HG02610 (cell line): ENCODE data around the gene GAL3ST3.
A peak's percentile ranks its signal among the peaks of the same experiment; 100 is the strongest.
"Not testable (repeated sequence)": the region's sequence is repeated elsewhere in the genome, so short reads cannot be mapped to it uniquely, and the experiment has no call there.

Source experiments
- ATAC-seq: cut with Tn5 transposase; IDR thresholded peaks from one replicate; pipeline ENCODE4 v1.9.1; 2021; ENCODE audit warnings: mild to moderate bottlenecking, moderate library complexity; ENCODE audit not compliant: unreplicated experiment

Gene GAL3ST3

DNA sequence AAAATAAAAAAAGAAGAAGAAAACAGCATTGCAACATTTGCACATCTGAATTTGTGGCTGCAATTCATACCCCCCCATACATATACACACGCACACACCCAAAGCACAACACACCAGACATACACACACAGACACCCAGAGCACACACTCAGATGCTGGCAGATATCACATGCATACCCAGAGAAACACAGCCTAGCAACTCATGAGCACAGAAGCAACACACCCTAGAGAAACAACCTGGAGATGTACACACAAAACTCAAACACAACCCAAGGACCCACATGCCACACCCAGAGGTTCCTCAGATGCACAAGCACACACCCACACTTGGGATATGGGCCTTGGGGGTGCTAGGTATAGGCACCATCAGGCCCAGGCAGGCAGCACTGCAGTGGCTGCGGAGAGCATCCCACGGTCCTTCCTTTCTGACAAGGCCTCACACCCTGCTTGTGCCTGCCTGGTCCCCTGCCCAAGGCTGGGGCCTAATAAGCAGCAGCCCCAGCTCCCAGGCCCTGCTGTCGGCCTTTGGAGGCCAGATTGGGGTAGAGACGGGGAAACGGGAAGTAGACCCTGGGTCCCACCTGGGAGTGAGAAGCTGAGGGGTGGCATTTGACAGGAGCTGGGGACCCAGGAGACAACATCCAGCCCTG is 34.0 kb downstream of the GAL3ST3 start:
- no peak for ATAC-seq

DNA sequence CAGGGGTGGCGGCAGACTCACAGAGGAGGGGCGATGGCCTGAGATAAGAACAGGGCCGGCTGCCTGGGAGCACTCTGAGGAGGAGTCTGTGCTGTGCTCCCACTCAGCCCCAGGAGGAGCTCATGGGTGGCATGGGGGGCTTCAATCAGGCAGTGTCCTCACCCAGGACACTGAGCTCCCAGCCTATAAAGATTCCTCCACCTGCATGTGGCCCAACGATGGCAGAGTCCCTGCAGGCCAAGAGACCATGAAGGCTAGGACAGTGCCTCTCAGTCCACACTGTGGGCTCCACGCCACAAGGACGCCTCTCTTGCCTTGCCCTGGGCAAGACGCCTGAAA is 35.2 kb downstream of the GAL3ST3 start:
- ATAC-seq: no peak

DNA sequence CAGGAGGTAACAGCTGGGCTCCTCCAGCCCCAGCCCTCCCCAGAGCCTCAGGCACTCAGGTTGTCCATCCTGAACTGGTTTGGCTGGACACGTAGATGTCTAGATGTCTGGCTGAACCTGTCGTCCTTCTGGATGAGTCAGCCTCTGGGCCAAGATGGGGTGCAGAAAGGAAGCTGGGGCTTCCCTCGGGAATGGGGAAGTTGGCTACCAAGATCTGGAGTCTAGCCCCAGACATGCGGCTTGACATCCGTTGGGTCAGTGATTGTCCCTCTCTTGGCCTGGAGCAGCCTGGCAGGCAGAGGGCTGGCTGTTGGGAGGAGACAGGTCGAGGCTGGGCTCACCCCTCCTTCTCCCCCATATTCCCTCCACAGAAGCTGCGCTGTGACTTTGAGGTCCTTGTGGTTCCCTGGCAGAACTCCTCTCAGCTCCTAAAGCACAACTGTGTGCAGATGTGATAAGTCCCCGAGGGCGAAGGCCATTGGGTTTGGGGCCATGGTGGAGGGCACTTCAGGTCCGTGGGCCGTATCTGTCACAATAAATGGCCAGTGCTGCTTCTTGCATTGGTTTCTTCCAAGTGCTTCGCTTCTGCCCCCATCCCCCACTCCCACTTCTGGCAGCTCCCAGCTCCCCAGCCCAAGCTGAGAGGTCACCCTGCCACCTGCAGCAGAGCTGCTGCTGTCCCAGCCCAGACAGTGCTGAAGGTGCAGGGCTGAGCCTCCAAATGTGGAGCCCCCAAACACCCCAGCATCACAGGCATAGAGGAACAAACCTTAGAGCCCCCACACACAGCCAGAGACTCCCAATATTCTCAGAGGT is 35.8 kb downstream of the GAL3ST3 start:
- ATAC-seq: no peak

DNA sequence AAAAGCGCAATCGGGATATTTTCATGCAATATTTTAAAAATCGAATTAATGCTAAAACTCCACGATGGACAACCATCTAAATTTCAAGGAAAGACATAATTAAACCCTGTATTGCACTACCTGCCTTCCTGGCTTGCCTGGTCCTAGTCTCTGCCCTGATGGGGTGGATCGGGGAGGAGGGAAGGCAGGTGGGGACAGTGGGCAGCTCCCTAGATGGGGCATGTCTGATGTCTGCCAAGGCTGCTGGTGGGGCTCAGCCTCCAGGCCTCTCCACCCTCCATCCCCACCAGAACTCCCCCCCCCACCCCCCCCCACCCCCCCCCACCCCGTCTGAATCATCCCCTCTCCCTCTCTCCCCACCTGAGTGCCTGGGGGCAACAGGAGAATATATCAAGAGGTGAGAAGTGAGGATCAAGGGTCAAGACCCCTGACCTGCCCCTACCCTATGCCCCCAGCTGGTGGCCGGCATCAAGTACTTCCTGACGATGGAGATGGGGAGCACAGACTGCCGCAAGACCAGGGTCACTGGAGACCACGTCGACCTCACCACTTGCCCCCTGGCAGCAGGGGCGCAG is 36.5 kb downstream of the GAL3ST3 start:
- no peak for ATAC-seq

DNA sequence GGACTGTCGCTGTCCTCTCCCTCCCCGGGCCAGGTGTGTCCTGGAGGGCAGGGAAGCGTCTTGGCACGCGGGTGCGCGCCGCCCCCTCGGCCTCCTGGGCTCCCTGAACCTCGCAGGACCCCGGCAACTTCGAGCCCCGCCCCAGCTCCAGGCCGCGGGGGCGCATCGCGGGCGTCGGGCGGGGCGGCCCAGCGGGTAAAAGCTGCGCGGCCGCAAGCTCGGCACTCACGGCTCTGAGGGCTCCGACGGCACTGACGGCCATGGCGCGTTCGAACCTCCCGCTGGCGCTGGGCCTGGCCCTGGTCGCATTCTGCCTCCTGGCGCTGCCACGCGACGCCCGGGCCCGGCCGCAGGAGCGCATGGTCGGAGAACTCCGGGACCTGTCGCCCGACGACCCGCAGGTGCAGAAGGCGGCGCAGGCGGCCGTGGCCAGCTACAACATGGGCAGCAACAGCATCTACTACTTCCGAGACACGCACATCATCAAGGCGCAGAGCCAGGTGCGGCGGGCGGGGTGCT is 37.1 kb downstream of the GAL3ST3 start, which contains the start of gene CST6:
Gene CST6, plus strand, starts transcription at position 224 of the 519 bp plus-strand sequence. Its CDS starts 37 bp downstream, at position 261.
- no peak for ATAC-seq

DNA sequence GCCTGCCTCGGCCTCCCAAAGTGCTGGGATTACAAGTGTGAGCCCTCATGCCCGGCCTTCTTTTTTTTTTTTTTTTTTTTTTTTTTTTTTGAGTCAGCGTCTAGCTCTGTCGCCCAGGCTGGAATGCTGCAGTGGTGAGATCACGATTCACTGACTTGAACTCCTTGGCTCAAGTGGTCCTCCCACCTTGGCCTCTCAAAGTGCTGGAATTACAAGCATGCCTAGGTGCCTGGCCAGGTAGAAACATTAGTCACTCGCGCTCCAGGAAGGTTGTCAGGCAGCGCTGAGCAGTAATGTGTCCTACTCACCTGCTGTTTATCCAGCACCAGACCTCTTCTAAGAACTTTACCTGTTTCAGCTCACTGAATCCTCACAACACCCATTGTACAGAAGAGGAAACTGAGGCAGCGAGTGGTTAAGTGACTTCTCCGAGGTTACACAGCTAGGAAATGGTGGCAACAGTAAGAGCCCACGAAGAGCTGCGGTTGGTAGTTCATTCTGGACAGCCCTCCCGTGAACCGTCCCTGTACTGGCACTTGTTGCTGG is 37.6 kb downstream of the GAL3ST3 start:
- no peak for ATAC-seq

DNA sequence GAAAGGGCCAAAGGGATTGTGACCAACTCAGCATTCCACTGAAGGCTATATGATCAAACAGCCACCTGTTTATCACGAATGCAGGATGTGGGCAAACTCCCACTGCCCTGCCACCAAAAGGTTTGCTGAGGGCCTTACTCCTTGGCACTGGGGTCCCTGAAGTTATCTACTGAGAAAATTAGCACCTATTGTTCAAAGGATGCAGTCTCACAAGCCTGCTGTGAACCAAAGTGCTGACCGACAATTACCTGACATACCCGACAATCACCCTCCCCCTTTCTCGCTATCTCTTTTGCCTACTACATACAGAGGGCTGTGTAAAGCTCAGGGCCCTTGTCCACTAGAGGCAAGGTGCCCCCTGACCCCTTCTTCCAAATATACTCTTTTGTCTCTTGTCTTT is 38.9 kb downstream of the GAL3ST3 start:
- ATAC-seq: not testable (repeated sequence)

DNA sequence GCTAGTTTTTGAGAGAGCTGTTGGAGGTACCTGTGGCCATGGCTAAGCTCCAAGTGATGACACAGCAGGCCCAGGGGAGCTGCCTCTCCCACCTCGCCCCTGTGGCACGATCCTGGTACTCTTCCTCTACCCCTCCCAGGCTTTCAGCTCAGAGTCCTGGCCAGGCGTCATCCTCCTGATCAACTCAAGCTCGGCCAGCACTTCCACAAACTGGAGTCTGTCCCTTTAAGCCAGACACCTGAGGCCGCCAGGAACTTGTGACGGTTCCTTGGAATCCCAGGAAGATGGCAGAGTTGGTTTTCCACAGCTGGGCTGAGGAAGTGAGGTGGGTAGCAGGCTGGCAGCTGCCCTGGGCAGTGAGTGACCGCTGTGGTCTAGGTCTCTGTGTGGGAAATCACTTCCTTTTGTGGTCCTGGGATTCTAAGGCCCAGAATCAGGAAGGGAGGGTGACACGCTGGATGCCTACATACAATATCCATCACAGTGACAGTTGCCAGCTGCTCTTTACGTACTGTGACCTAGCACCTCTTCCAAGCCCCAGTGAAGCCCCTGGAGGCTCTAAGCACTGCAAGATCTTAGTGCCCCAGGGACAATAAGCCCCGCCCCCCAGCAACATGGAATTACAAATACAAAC is 40.4 kb downstream of the GAL3ST3 start:
- ATAC-seq: no peak

DNA sequence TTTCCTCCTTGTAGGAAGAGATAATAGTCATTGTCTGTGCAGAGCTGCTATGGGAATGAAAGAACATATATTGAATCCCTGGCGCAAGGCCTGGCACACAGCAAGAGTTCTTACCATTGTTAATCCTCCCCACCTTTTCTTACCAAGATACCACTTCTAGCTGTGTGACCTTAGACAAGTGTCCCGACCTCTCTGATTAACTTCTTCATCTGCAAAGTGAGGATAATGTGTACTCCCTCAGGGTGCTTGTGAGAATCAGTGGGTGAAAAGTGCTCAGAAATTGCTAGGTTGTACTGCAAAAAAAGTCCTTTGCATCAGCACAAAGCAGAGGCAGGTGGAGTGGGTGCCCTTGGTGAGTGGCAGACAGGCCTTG is 40.9 kb downstream of the GAL3ST3 start:
- no peak for ATAC-seq

DNA sequence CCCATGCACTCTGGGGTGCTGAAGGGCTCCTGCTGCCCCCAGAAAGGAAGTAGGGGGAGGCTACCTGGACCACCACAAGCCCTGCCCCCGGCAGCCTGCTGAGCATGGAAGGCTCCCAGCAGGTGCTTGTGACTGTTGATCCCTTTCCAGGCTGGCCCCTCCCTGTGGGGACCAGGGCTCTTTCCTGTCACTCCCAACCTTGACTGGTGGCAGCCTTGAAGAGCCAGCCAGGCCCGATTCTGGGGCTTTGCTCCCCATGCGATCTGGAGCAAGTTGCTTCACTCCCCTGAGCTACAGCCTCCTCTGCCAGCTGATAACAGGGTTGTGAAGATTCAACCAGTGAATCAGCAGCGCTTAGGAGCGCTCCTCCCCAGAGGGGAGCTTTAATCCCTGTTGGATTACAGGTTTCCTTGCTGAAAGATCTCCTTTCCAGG is 41.7 kb downstream of the GAL3ST3 start:
- ATAC-seq: no peak

DNA sequence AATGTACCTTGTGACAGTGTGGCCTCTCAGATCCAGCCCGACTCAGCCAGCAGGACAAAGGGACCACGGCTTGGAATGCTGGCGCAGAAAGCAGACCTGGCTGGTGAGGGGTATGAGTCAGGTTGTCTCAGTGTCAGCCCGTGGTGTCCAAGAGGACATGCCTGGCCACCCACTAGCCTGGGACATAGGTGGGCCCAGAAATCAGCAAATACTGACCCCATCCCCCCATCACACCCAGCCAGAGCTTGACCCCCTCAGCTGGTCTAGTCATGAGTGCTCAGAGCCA is 42.1 kb downstream of the GAL3ST3 start:
- ATAC-seq: no peak

DNA sequence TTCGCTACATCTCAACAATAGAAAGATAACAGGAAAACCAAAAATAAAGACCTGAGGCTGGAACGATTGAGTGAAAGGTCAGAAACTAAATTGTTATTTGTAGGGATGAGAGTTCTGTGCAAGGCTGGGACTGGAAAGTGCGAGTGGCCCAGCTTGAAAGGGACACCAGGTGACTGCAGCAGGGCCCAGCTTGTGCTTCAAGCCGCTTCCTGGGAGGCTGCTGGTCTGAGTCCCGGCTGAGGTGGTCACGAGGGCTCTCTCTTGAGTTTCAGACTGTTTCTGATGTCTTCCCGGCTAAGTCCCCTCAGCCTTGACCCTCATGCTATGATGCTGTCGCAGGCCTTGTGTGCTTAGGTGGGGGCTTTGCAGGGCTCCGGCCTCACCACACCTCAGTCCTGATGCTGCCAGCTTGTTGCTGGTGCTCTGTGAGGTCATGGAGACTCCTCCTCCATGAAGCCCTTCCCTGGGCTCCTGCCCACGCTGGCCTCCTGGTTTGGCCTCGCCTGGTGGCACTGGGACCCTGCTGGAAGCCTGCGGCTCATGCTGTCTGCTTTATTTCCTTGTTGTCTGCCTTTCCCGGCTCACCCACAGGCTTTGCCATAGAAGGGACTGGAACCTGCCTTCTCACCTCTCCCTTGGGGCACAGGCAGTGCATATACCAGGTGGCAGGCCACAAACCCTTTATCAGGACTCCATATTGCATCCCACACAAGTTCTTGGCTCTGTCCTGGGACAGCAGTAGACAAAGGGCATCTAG is 42.6 kb downstream of the GAL3ST3 start:
- no peak for ATAC-seq

DNA sequence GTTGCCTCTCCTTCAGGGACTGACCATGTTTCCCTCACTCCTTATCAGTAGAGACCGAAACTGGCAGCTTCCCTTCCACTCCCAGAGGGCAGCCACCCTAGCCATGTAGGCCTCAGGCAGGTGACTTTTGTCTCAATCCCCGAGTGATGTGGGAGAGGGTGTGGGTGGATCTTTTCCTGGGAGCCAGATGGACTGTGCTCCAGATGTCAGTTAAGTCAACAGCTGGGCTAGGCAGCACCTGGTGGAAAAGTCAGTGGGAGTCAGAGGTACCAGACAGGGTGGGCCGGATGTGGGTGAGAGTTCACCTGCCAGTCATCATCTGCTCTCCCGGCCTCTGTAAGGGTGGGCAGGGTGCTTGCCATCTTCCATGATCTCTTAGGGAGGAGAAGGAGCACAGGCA is 44.8 kb downstream of the GAL3ST3 start:
- ATAC-seq: no peak

DNA sequence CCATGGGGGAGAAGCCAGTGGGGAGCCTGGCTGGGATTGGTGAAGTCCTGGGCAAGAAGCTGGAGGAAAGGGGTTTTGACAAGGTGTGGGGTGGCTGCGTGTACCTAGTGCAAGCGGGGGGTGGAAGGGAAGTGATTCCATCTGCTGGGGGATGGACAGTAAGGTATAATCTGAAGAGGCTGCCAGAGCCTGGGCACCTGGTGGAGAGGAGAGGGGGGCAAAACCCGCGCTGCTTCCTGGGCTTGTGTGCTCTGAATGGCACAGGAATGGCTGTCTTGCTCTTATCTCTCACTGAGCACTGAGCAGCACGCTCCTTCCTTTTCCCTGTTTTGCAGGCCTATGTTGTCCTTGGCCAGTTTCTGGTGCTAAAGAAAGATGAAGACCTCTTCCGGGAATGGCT is 45.7 kb downstream of the GAL3ST3 start:
- no peak for ATAC-seq

DNA sequence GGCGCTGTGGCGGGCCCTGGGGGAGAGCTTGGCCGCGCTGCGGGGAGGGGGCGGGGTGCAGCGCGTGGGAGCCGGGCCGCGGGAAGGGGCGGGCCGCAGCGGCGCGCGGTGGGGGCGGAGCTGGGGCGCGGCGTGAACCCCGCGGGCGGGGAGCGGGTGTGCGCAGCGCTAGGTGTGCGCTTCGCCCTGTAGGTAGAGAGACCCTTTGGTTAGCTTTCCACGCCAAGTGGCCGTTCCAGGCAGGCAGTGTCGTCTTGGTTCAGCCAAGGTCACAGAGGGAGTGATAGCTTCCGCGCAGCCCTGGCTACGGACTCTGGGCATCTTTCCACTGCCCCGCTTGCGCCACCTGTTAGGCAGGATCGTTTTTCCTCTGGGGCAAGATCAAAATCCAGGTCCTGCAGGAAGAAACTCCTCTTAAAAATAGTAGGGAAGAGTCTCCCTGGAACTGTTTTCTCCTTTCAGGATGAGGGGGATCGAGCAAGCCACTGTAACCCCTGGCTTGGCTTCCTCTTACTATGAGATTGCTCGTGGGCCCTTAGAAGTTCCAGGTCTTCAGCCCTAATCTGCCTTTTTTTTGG is 46.2 kb downstream of the GAL3ST3 start:
- ATAC-seq: peak; percentile 37

DNA sequence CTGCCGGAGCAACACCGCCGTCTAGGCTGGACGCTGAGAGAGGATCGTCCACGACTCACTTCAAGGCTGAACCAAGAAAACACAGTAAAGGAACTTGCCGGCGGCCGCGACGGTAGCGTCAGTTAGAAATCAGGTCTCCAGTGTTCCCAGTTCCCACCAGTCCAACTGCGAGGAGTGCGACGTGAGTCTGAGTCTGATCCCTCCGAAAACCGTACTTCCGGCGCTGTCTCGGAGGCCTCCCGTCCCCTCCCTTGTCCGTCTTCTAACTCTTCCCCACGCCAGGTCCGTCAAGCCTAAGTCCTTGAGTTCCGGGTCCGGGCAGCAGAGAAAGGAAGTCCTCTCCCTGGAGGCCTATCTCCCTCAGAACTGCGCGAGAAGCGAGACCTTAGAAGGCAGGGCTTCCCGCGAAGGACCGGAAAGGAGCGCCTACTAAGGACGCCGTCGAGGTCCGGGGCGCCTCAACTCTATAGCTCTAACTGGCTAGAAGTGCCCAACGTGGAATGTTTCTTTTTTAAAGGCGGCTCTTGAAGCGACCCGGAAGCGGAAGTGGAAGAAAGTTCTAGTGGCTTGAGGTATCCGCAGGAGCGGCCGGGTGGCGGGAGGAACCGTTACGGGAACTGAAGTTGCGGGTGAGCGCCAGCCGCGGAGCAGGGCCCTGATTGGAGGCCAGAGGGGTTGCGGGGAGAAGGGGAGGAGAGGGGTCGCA is 46.9 kb downstream of the GAL3ST3 start, which contains the start of the genes BANF1 and EIF1AD:
Gene BANF1, plus strand, starts transcription at position 562 of the 706 bp plus-strand sequence. CDS start 748 bp downstream, outside the sequence.
Gene EIF1AD, minus strand, starts transcription at position 216 of the 706 bp plus-strand sequence. CDS start 1,768 bp downstream, outside the sequence.
- ATAC-seq: peak; percentile 87

DNA sequence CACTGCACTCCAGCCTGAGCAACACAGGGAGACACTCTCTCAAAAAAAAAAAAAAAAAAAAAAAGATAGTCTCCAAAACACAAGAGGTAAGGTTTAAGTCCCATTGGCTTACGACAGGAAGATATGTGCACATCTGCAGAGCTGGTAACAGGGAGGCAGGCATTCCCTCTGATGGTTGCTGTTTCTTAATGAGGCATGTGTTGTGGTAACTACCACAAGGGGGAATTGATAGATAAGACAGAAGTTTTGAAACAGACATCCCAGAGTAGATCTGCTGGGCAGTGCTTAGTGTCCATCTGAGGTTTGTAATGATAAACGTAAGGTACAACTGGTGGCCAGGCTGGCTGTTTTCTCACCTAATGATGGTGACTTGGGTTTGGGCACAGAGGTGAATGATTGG is 51.7 kb downstream of the GAL3ST3 start:
- ATAC-seq: no peak

DNA sequence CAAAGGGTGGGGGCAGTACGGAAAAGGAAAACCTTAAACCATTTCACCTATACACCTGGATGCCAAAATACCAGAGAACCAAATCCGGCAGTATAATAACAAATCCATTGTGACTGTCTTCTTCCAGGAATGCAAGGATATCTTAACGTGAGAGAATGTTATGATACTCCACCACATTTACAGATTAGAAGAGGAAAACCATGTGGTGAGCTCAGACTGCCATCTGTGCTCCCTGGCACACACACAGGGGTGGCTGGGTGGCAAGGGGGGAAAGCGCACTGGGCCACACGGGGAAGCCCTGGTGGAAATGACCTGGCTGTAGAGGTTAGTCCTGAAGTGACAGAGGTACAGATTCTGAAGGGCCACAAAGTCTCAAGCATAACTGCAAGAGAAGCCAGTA is 56.9 kb downstream of the GAL3ST3 start:
- ATAC-seq: no peak
